Activated T-cell treated with anti-CD3 and anti-CD28 coated beads for 48 hours (primary cell): Measurements from ENCODE around the gene LTK.

ENCODE experiments used
- DNase-seq: peaks from one replicate; pipeline ENCODE4 v3.0.0-alpha.2; 2020; ENCODE audit warnings: low read depth

The LTK gene

DNA sequence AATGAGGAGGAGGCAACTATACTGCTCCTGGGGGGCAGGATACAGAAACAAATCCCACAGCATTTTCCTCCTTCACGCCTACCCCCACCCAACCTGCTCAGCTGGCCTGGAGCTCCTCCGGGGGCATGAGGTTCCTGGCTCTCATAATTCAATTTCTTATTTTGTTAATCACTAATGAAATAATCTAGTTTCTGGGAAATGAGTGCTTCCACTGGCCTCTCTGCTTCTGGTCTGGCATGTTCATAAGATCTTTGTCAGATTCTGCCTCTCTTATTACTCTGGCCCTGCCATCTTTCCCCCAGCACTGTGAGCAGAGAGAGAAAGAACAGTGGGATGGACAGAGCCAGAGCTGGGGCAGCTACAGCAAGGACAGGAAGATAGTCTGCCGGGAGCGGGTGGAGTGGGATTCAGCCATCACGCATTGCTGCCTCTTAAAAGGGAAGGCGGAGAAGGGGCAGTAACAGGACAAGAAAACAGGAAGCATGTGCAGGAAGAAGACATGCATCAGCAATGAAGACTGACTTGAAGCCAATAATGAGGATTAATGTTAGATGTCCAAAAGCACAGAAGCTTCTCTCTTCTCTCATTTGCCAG, 16.8 kb upstream of the LTK start:
- no peak for DNase-seq

DNA sequence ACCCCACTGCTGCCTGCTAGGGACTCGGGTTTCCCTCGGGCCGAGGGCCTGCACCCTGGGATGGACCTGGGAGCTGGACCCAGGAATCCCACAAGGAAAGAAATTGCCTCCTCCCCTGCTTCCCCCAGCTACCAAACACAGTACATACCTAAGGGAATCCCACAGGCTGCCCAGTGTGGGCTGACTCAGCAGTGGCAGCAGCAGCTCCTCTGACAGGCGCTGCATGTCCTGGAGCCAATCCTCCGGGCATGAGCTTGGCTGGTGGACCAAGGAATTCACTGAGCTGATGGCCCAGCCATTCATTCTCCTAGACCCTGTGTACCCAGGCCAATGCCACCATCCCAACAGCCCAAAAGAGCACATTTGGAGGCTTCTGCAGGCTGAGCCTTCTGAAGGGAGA, 9.5 kb upstream of the LTK start:
- DNase-seq, result no peak

GRCh38 chr15:41521614-41522013, 8.0 kb upstream of the LTK start:
- no peak for DNase-seq

DNA sequence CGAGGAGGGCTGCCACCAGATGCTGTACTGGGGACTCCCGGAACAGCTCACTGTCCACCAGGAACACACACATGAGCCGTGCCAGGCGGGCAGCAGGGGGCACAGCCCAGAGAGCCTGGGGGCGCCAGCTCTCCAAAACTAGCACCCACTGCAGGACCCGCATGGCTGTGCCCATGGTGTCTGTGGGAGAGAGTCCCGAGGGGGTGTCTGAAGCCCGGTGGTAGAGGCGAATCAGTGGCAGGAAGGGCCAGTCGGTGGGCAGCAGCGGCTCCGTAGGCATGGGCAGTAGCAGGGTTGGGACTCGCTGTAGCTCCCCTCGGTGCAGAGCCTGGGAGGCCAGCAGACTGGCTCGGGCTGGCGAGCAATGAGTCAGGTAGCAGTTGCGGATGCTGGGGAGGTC, 7.0 kb upstream of the LTK start:
- no peak for DNase-seq

- DNase-seq, result no peak
Observed at GRCh38 chr15:41517895-41518449, 4.3 kb upstream of the LTK start.

- DNase-seq, result no peak
Observed at GRCh38 chr15:41512940-41513505, 604 bp downstream of the LTK start.

GRCh38 chr15:41512512-41512939, 1.1 kb downstream of the LTK start:
- DNase-seq, result no peak

GRCh38 chr15:41511899-41512369, 1.7 kb downstream of the LTK start:
- no peak for DNase-seq

GRCh38 chr15:41511331-41511898, 2.2 kb downstream of the LTK start:
- no peak for DNase-seq

GRCh38 chr15:41510728-41511127, 2.9 kb downstream of the LTK start:
- no peak for DNase-seq

GRCh38 chr15:41507820-41508290, 5.8 kb downstream of the LTK start:
- DNase-seq, result no peak

DNA sequence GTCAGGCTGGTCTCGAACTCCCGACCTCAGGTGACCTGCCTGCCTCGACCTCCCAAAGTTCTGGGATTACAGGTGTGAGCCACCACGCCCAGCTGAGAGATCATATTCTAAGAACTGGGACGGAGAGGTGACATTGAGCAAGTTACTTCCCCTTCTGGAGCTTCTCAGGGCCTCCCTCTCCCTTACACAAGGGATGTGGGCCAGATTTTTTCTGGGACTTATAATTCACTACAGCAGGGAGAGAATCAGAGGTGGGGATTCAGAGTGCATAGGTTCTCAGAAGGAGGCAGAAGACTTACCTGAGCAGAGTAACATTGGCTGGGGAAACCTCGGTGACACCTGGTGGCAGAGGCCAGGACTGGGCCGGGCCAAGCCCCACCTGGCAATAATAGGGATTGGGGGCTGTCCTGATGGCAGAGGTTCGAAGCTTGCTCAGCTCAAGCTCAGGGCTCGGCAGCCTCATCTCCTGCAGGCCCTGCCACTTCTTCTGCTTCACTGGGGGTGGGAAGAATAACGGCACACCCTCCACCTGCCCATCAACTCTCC, 6.8 kb downstream of the LTK start:
- no peak for DNase-seq

DNA sequence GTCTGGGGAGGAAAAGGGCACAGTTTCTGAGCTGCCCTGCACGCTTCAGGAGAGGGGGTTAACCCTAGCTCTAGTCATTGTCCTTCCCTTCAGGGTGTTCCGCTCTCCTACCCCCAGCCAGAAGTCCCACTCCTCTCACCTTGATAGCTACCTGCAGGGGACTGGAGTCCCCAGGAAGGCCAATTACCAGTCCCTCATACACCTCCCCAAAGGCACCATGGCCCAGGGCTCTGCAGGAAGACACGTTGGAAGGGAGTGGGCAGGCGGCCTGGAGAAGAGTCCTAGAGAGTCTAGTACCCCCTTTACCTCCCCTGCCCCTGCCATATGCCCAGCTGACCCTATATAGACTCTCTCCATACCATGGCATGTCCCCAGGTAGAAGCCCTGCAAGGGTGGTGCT, 7.9 kb downstream of the LTK start:
- no peak for DNase-seq

GRCh38 chr15:41504751-41505492, 8.7 kb downstream of the LTK start:
- DNase-seq, result no peak

DNA sequence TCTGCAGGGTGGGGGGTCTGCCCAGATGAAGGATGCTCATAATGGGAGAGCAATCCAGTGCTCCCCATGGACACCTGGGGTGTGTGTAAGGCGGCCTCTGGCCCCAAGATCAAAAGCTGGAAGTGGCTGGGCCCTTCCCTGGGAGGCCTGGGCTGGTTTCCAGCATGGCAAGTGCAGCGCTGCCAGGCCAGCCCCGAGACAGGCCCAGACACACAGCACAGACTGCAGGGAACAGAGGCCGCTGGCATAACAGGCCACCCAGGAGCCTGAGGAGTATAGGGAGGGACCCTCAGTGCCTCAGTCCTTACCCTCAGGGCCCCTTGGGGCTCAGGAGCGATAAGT, 10.0 kb downstream of the LTK start:
- no peak for DNase-seq

- no peak for DNase-seq
Observed at GRCh38 chr15:41502795-41503668, 10.6 kb downstream of the LTK start.

GRCh38 chr15:41501931-41502794, 11.5 kb downstream of the LTK start:
- DNase-seq, result no peak

- DNase-seq, result peak; percentile 43
Observed at GRCh38 chr15:41501191-41501917, 12.3 kb downstream of the LTK start.

DNA sequence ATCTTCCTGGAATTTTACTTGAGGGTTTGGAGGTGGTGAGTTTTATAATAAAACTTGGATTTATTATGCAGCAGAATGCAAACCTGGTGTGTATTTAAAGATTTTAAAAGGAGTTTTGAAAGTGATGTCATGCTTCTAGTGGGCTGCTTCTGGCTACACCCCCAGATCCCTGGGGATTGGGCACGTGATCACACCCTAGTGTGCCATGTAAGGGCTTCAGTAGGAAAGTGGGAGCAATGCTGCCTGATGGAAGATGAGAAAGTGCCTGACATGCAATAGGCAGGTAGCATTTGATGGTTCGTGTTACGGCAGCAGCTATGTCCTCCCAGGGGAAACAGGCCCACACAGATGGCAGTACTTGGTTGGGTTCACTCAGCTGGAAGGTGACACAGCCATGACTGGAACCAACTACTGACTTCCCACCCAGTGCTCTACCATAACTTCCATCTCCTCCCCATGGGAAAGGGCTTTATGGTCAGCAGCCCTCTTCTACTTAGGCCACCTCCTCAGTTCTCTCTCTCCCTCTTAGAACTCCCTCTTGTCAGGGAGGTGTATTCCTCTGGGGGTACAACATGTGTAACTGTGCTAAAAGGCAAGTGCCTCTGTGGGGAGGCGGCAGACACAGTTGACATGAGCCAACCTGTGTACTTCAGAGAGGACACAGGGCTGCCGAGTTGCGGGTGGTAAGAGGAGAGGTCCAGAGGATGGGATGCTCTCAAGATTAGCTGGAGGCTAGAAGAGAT, 14.3 kb downstream of the LTK start:
- DNase-seq, result no peak
